ENCODE results near the gene ERCC6L.

DNA sequence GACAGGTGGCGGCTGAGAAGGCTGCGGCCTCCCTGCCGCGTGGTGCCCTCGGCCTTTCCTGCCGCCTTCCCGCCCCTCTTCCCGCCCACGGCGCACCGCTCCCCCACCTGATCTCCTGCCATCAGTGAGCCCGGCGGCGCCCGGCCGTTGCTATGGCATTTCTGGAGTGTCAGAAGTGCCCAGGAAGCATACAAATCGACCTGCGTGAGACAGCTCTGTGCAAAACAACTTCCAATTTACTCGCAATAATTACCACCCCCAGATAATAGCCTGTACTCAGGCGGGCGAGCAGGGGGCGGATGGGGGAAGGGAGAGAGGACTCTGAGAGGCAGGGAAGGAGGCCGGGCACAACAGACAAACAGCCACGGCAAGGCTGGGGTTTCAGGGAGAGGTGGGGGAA lies 16.6 kb upstream of the ERCC6L start:
- TF ChIP-seq, protein P1, sequence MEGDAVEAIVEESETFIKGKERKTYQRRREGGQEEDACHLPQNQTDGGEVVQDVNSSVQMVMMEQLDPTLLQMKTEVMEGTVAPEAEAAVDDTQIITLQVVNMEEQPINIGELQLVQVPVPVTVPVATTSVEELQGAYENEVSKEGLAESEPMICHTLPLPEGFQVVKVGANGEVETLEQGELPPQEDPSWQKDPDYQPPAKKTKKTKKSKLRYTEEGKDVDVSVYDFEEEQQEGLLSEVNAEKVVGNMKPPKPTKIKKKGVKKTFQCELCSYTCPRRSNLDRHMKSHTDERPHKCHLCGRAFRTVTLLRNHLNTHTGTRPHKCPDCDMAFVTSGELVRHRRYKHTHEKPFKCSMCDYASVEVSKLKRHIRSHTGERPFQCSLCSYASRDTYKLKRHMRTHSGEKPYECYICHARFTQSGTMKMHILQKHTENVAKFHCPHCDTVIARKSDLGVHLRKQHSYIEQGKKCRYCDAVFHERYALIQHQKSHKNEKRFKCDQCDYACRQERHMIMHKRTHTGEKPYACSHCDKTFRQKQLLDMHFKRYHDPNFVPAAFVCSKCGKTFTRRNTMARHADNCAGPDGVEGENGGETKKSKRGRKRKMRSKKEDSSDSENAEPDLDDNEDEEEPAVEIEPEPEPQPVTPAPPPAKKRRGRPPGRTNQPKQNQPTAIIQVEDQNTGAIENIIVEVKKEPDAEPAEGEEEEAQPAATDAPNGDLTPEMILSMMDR (IDR thresholded peaks at IDR 0.05), result no peak
- TF ChIP-seq POLR2A (IDR thresholded peaks at IDR 0.05) (no peak), EP300 (IDR thresholded peaks at IDR 0.05) (no peak)
